Activated T-cell treated with anti-CD3 and anti-CD28 coated beads, Interleukin-2, amount 50 U/mL, for 4 hours (primary cell): ENCODE results near the gene AEN. TPM values are rescaled to one million over a fixed set of nuclear protein-coding genes. Genes with fewer than 3 reads are reported as not detected.

Experiments used
- ATAC-seq, 2 donors: fragments of 200-7000 bp; cut with Tn5 transposase; one replicate each; pipeline ENCODE4 v1.10.0; 2021
- DNase-seq: peaks from one replicate; pipeline ENCODE4 v3.0.0-alpha.2; 2020
- H3K27me3 Mint-ChIP-seq: one replicate; pipeline ENCODE4 v1.8.0; 2021; ENCODE audit warnings: low read depth, mixed read lengths
- H3K36me3 Mint-ChIP-seq: one replicate; pipeline ENCODE4 v1.8.0; 2022; ENCODE audit warnings: mixed read lengths; ENCODE audit not compliant: insufficient read depth
- H3K4me1 Mint-ChIP-seq: one replicate; pipeline ENCODE4 v1.8.0; 2021; ENCODE audit warnings: low read depth, mixed read lengths
- H3K4me3 Mint-ChIP-seq: one replicate; pipeline ENCODE4 v1.8.0; 2021; ENCODE audit warnings: mild to moderate bottlenecking, moderate library complexity, mixed read lengths
- H3K9me3 Mint-ChIP-seq: one replicate; pipeline ENCODE4 v1.8.0; 2021; ENCODE audit warnings: mixed read lengths
- total RNA-seq, 3 donors: library from RNA; stranded (reverse); gene quantifications; one replicate each; pipeline ENCODE4 v1.2.1, GENCODE V29; 2021

The AEN gene
- total RNA-seq, 3 donors from 2014 or later, result 103 to 141 (median 140) TPM

DNA sequence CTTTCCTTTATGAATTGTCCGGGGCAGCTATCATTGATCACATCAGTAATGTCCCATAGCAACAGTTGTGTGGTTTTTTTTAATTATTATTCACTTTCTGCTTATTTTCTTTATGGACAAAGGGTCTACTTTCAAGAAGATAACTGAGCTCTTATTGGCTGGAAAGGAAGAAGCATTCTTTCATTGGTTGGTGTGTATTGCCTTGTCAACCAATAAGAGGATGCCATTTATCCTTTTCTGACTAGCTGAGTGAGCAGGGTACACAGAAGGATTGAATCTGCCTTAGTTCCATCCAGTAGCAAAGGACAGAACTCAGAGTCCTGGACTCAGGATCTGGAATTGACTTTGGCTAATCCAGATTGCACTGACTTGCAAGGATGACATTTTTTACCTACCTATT, 13.2 kb upstream of the AEN start:
- peaks cover 83% of the 10 kb centered on the region for H3K27me3 Mint-ChIP-seq
- H3K36me3 Mint-ChIP-seq, result peaks cover 4% of the 10 kb centered on the region
- no peak for ATAC-seq
- DNase-seq, result no peak
- H3K4me3 Mint-ChIP-seq, result no peak overlapping the region
- no peaks in the 10 kb centered on the region for H3K9me3 Mint-ChIP-seq
- peaks cover 17% of the 10 kb centered on the region for H3K4me1 Mint-ChIP-seq

DNA sequence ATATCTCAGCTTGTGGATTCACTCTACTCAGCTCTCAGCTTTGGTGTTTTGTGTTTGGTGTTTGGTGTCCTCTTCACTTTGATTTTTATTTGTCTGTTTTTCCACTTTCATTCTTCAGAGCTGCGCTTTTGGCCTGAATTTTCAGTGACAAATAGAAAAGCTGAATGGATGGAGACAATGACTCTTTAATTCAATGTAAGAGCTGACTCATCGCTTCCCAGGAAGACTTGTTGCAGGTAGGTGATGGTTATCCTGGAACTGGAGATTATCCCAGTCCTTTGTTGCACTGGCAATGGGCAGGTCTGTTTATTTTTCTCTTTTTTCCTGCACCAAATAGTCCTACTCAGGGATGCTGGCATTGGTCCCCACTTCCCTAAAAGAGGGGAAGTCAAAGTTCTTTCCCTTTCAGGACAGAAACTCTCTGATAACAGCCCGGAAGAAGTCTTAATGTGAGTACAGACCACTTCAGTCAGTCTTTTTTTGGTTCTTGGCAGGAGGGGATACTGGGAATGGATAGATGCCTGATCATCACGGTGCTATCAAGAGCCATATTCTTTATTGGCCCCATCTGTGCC, 12.4 kb upstream of the AEN start:
- Mint-ChIP-seq H3K27me3 (peaks cover 78% of the 10 kb centered on the region), H3K9me3 (no peaks in the 10 kb centered on the region), H3K4me3 (no peak overlapping the region), H3K36me3 (peaks cover 4% of the 10 kb centered on the region), H3K4me1 (peaks cover 17% of the 10 kb centered on the region)
- DNase-seq, result no peak
- no peak for ATAC-seq

DNA sequence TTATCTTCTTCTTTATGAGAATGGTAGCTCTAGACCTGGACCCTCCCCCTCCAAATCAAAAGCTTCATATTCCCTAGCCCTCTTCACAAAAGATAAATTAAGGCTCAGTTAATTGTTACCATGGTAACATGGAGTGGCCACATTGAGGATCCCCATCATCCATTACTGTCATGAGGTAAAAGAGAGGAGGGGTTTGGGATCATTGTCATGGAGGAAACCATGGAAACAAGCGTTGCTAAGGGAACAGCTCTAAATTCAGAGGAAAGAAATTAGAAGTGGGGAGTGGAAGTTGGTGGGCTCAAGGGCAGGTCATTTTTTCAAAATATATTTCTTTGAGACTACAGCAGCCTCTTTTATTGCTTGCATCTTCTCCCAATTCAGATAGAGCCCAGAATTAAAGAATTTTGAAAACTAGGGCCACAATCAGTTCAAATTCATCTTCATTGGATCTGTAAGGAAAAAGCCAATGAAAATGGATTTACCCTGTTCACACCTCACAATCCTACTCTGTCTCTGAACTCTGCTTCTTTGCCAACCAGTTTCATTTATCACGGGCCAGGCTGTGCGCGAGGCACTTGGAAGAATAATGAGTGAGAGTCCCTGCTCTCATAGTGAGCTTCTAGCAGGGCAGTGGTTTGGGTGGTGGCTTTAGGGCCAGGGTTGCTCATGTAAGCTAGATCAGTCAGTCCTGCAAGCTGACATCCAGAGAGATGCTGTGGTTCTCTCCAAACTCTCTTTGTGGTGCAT, 11.6 kb upstream of the AEN start:
- H3K4me1 Mint-ChIP-seq, result peaks cover 12% of the 10 kb centered on the region

DNA sequence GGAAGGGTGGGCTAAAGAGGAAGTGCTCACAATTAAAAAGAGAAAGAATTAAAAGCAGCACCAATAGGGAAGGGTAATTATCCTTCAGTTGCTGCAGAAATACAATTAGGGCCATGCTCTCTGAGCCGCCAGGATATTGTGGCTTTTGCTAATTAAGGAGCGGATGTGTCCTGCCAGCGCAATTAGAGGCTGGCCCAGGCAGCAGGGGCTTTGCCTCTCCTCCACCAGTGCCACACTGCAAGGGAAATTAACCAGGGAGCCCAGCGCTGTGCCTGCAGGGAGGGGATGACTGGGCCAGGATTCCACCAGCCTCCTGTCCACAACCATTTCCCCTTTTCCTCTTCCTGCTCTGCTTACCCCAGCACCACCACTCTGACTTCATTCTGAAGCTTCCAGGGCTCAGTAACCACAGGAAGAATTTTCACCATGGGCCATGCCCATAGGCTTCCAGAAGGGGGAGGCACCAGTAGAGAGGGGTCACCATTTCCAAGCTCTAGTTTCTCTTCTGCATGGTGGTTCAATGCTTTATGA, 10.4 kb upstream of the AEN start:
- DNase-seq (no peak), ATAC-seq (no peak)
- Mint-ChIP-seq H3K27me3 (peaks cover 57% of the 10 kb centered on the region), H3K4me1 (peaks cover 3% of the 10 kb centered on the region), H3K36me3 (peaks cover 4% of the 10 kb centered on the region), H3K4me3 (no peak overlapping the region), H3K9me3 (no peaks in the 10 kb centered on the region)

More for the DNA sequence above, 11.6 kb upstream of the AEN start:
- Mint-ChIP-seq H3K4me3 (no peak overlapping the region), H3K36me3 (peaks cover 4% of the 10 kb centered on the region), H3K27me3 (peaks cover 69% of the 10 kb centered on the region), H3K9me3 (no peaks in the 10 kb centered on the region)
- DNase-seq, result no peak
- ATAC-seq, result no peak

DNA sequence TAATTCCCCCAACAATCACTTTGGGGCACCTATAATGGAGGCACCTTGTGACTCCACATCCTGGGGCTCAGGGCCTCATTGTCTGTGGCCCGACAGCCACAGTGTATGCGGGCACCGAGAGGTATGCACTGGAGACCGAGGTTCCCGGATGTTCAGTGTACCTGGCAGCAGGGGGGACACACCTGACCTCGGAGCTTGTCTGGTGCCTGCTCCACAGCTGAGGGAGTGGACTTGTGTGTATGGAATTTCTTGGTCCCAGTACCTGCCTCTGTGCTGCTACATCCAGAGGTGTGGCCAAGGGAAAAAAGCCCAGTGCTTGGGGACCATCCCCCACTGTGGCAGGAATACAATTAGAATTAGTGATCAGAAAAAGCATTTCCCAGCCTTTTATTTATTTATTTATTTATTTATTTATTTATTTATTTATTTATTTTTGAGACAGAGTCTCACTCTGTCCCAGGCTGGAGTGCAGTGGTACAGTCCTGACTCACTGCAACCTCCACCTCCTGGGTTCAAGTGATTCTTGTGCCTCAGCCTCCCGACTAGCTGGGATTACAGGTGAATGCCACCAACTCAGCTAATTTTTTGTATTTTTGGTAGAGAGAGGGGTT, 8.8 kb upstream of the AEN start:
- no peaks in the 10 kb centered on the region for H3K9me3 Mint-ChIP-seq
- ATAC-seq (no peak), DNase-seq (no peak)
- peaks cover 42% of the 10 kb centered on the region for H3K27me3 Mint-ChIP-seq
- no peak overlapping the region for H3K4me3 Mint-ChIP-seq
- no peaks in the 10 kb centered on the region for H3K4me1 Mint-ChIP-seq
- peaks cover 4% of the 10 kb centered on the region for H3K36me3 Mint-ChIP-seq

DNA sequence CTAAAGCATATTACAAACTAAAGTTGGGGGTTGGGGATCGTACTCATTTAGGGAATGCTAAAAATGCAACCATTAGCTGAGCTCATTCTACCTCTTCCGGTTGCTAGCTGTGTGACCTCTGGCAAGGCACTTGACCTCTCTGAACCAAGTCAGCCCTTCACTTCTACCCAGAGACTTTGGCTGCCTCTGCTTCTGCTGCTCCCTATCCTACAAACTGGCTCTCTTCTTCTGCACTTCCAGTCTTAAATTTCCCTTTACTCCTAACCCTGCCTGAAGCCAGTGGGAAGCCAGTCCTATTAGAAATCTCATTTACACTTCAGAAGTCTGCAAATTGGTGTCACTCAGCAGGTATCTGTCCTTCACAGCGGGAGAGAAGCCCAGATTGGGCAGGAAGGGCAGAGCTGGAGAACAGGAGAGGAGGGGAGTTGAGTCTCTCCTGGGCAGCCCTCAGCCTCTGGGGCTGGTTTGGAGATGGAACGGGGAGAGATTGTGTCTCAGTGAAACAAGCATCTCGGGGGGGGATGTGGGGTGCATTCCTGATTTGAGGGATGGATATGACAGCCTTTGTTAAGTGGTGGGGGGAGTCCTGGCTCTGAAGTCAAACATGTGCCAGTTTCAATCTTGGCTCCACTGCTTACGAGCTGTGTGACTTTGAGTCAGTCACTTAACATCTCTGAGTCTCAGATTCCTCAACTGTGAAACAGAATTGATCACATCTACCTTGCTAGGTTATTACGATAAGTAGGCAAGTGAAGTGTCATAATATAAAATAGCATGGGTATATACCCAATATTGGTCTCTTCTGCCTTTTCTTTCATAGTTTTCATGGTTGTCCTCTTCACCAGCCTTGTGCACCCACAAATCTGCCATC, 7.8 kb upstream of the AEN start:
- DNase-seq, result no peak
- no peak for ATAC-seq
- Mint-ChIP-seq H3K4me3 (no peak overlapping the region), H3K4me1 (no peaks in the 10 kb centered on the region), H3K27me3 (peaks cover 32% of the 10 kb centered on the region), H3K9me3 (no peaks in the 10 kb centered on the region), H3K36me3 (peaks cover 4% of the 10 kb centered on the region)

DNA sequence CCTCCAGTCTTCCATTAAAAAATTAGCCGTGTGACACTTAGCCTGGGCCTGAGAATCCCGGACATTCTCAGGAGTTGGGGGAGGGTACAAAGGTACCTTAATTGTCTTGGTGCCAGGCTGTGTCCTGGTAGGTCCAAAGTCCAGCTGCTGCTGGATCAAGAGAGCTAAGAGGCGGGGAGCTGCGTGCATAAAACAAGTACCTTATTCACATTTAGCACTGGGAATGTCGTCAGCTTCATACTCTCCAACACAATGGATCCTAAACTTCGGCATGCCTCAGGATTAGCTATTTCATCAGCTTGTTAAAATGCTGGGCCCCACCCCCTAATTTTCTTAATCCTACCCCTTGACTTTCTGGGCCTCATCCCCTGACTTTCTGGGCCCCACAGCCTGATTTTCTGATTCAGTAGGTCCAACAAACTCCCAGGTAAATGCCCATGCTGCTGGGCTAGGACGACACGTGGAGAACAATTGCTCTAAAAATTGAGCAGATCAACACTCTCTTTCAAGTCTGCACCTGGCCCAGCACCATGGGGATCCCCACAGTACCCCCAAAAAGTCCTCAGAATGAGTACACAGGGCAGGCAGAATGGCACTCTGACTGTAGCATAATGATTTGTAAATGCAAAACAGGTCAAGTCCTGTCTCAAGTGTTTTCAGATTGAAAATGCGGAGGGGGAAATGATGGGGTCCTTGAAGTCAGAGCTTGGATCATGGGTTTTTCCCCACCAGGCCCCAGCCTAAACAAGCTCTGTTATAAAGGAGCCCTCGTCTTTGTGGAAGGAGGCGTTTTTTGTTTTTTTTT, 5.6 kb upstream of the AEN start:
- DNase-seq, result no peak
- Mint-ChIP-seq H3K27me3 (peaks cover 15% of the 10 kb centered on the region), H3K36me3 (no peaks in the 10 kb centered on the region), H3K4me1 (no peaks in the 10 kb centered on the region), H3K4me3 (no peak overlapping the region), H3K9me3 (no peaks in the 10 kb centered on the region)
- ATAC-seq, result no peak

DNA sequence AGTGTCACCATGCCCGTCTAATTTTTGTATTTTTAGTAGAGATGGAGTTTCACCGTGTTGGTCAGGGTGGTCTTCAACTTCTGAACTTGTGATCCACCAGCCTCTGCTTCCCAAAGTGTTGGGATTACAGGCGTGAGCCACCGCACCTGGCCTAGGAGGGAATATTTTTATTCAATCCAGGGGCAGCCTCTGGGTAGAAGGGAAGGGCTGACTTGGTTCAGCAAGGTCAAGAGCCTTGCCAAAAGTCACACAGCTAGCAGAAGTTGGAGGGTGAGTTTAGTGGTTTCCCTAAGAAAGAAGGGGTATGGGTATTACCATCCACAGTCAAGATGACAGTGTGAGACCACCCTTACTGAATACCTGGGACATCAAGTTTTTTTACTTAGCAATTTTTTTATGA, 4.9 kb upstream of the AEN start:
- H3K4me3 Mint-ChIP-seq, result no peak overlapping the region

DNA sequence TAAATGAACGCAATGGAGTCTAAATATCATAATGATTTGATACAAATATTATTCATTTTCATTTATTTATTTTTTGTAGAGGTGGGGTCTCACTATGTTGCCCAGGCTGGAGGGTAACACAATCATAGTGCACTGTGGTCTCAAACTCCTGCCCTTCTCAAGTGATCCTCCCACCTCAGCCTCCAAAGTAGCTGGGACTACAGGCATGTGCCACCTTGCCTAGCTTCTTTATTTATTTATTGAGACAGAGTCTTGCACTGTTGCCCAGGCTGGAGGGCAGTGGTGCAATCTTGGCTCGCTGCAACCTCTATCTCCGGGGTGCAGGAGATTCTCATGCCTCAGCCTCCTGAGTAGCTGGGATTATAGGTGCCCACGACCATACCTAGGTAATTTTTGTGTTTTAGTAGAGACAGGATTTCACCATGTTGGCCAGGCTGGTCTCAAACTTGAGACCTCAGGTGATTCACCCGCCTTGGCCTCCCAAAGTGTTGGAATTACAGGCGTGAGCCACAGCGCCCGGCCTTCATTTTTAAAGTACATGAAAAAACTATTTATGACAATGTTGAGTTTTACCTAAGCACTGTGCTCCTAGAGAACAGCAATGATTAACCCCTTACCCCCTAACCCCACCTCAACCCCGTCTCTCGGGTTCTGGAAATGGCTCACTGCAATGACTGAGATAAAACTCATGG, 4.0 kb upstream of the AEN start:
- ATAC-seq, result no peak
- H3K9me3 Mint-ChIP-seq, result no peaks in the 10 kb centered on the region
- DNase-seq, result no peak
- H3K4me3 Mint-ChIP-seq, result no peak overlapping the region
- H3K4me1 Mint-ChIP-seq, result peaks cover 2% of the 10 kb centered on the region
- peaks cover 4% of the 10 kb centered on the region for H3K27me3 Mint-ChIP-seq
- peaks cover 2% of the 10 kb centered on the region for H3K36me3 Mint-ChIP-seq

More for the DNA sequence above, 4.9 kb upstream of the AEN start:
- H3K9me3 Mint-ChIP-seq, result no peaks in the 10 kb centered on the region
- DNase-seq (no peak), ATAC-seq (no peak)
- H3K4me1 Mint-ChIP-seq, result peaks cover 2% of the 10 kb centered on the region
- no peaks in the 10 kb centered on the region for H3K36me3 Mint-ChIP-seq
- peaks cover 11% of the 10 kb centered on the region for H3K27me3 Mint-ChIP-seq

DNA sequence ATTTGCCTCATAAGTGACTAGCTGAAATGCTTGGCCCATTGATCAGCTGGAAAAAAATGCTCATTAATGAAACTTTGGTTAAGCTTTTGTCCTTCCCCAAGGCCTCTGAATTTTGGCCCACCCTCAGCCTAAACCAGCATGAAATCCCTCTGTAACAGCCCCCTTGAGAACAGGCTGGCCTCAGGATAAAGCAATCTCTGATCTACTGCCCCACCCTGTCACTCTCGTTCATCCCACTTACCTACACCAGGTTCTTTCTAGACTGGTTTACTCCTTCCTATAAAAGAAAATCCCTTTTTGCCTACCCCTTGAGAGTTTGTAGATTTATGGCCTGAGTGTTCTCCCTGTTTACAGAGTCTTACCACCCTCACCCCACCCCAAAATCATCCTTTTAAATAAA, 3.4 kb upstream of the AEN start:
- H3K4me3 Mint-ChIP-seq, result no peak overlapping the region
- ATAC-seq (no peak), DNase-seq (no peak)
- no peaks in the 10 kb centered on the region for H3K9me3 Mint-ChIP-seq
- H3K27me3 Mint-ChIP-seq, result peaks cover 4% of the 10 kb centered on the region
- H3K36me3 Mint-ChIP-seq, result peaks cover 8% of the 10 kb centered on the region
- peaks cover 9% of the 10 kb centered on the region for H3K4me1 Mint-ChIP-seq

DNA sequence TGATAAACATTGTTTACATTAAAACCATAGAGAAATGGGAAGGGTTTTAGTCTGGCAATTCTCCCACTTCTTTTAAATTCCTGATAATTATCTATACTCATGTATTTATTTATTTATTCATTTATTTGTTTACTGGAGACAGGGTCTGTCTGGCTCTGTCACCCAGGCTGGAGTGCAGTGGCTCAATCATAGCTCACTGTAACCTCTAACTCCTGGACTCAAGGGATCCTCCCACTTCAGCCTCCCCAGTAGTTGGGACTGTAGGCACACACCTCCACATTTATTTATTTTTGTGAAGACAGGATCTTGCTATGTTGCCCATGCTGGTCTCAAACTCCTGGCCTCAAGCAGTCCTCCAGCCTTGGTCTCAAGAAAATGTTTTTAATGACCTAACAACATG, 2.5 kb upstream of the AEN start:
- Mint-ChIP-seq H3K27me3 (peaks cover 4% of the 10 kb centered on the region), H3K9me3 (no peaks in the 10 kb centered on the region), H3K4me1 (peaks cover 17% of the 10 kb centered on the region), H3K4me3 (no peak overlapping the region), H3K36me3 (peaks cover 9% of the 10 kb centered on the region)
- ATAC-seq, result no peak
- DNase-seq, result no peak

DNA sequence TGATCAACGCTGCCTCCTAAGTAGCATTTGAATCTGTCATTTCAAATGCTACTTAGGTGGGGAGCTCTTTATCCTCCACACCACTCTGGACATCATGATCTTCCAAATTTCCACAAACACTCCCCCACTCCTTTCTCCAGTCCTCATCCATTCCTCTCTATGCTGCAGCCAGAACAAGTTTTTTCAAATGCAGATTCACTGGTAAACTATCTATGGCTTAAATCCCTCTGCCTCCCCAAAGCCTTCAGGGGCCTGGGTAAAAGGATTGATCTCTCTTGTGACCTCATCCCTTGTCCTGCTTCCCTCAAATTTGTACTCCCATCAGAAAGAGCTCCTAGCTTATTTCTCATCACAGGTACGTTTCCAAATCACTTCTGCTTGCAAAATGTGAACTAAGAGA, 1.3 kb upstream of the AEN start:
- H3K36me3 Mint-ChIP-seq, result peaks cover 14% of the 10 kb centered on the region
- peak overlapping the region; percentile 11 for H3K4me3 Mint-ChIP-seq
- H3K9me3 Mint-ChIP-seq, result no peaks in the 10 kb centered on the region
- ATAC-seq (no peak), DNase-seq (no peak)
- peaks cover 27% of the 10 kb centered on the region for H3K4me1 Mint-ChIP-seq
- peaks cover 4% of the 10 kb centered on the region for H3K27me3 Mint-ChIP-seq
